ENCODE results near the gene KIF2A. TPM values are rescaled to one million over a fixed set of nuclear protein-coding genes. Genes with fewer than 3 reads are reported as not detected.

Gene KIF2A
- total and polyA plus RNA-seq, 2 of the 8 experiments (the other 6 are each of a cell fraction or from before 2014, with no cell fraction given): 18.4 to 97.1 TPM

- Histone ChIP-seq H3K56ac (replicated peaks; ENCODE audit: insufficient read length, low read depth, low read length) (no peak overlapping the region), H4K91ac (replicated peaks; ENCODE audit: insufficient read length, low read length) (no peak overlapping the region), H4K8ac (ENCODE audit: extremely low read depth, insufficient read depth, low read length) (no peak overlapping the region), H3K9ac (replicated peaks in 1 of 4; ENCODE audit: extremely low read depth in 1 of 4, low read depth in 3 of 4, low read length in 3 of 4) (no peak overlapping the region), H2BK5ac (ENCODE audit: low read depth, low read length) (no peak overlapping the region), H2AFZ (ENCODE audit: low read length) (no peak overlapping the region), H2BK20ac (ENCODE audit: low read length) (no peak overlapping the region), H3K36me3 (ENCODE audit: control insufficient read depth in 2 of 4, insufficient read depth in 4 of 4, low read length in 3 of 4) (no peaks in the 10 kb centered on the region), H2AK5ac (ENCODE audit: low read depth, low read length) (no peak overlapping the region), H3K4me3 (ENCODE audit: extremely low read depth in 1 of 4, insufficient read depth in 2 of 4, low read depth in 3 of 4, low read length in 4 of 4) (no peak overlapping the region), H3K4ac (replicated peaks; ENCODE audit: insufficient read length, low read depth, low read length) (no peak overlapping the region), H2BK120ac (replicated peaks; ENCODE audit: low read depth, low read length) (no peak overlapping the region), H2BK15ac (ENCODE audit: low read length) (no peak overlapping the region), H3K27me3 (replicated peaks in 1 of 4; ENCODE audit: control insufficient read depth in 3 of 4, extremely low read depth in 1 of 4, insufficient read depth in 3 of 4, low read length in 3 of 4) (no peaks in the 10 kb centered on the region), H3K14ac (ENCODE audit: insufficient read length) (no peak overlapping the region), H3K18ac (ENCODE audit: extremely low read depth, low read length) (no peak overlapping the region), H3K9me3 (ENCODE audit: insufficient read depth in 2 of 2, low read depth in 1 of 2, low read length in 1 of 2) (no peaks in the 10 kb centered on the region), H2BK12ac (ENCODE audit: low read depth, low read length) (no peak overlapping the region), H3K4me1 (replicated peaks in 1 of 4; ENCODE audit: control insufficient read depth in 3 of 4, insufficient read depth in 4 of 4, low read length in 3 of 4) (no peaks in the 10 kb centered on the region), H4K5ac (ENCODE audit: insufficient read length, low read depth, low read length) (no peak overlapping the region), H3K27ac (ENCODE audit: low read depth, low read length) (no peak overlapping the region), H3K4me2 (ENCODE audit: insufficient read depth in 1 of 2, low read depth in 2 of 2, low read length in 2 of 2) (no peak overlapping the region), H4K20me1 (replicated peaks in 1 of 2; ENCODE audit: control insufficient read depth in 1 of 2, insufficient read depth in 2 of 2, low read length in 2 of 2) (no peaks in the 10 kb centered on the region), H3K79me1 (ENCODE audit: low read depth, low read length) (no peaks in the 10 kb centered on the region), H3K23ac (ENCODE audit: insufficient read length) (no peak overlapping the region), H3K23me2 (ENCODE audit: low read depth, low read length) (peaks cover 2% of the 10 kb centered on the region; the same call in 1 of the 2 replicates), H3K79me2 (ENCODE audit: control insufficient read depth in 1 of 2, insufficient read depth in 2 of 2, low read length in 2 of 2) (no peaks in the 10 kb centered on the region)
- POLR2A ChIA-PET (ENCODE audit: partially characterized antibody): no interaction called here
- FAIRE-seq (no peak), DNase-seq (ENCODE audit: low read depth in 1 of 2, low spot score in 2 of 2) (no peak)
- CTCF ChIA-PET (ENCODE audit: partially characterized antibody): interaction anchor here (1.3 kb wide), 1 partner anchor 10 kb away, joined by 4 read pairs; no protein-coding TSS in a partner anchor
- TF ChIP-seq ZNF274 (IDR thresholded peaks at IDR 0.05; ENCODE audit: borderline replicate concordance, extremely low read depth, low read length) (no peak), ATF3 (IDR thresholded peaks at IDR 0.05; ENCODE audit: insufficient read depth, low read depth, low read length) (no peak), EGR1 (IDR thresholded peaks at IDR 0.05; ENCODE audit: borderline replicate concordance, low read depth, low read length) (no peak), BCL11A (IDR thresholded peaks at IDR 0.05; ENCODE audit: low read depth in 2 of 2, low read length in 2 of 2) (no peak), SRF (IDR thresholded peaks at IDR 0.05; ENCODE audit: low read depth, low read length) (no peak), POLR2AphosphoS5 (IDR thresholded peaks at IDR 0.05; ENCODE audit: low read depth, low read length) (no peak), GTF2F1 (IDR thresholded peaks at IDR 0.05; ENCODE audit: borderline replicate concordance, low read depth, low read length) (no peak), SUZ12 (IDR thresholded peaks at IDR 0.05; ENCODE audit: low read length) (no peak), KDM5A (IDR thresholded peaks at IDR 0.05; ENCODE audit: low read length) (no peak)
- TF ChIP-seq, protein P1, sequence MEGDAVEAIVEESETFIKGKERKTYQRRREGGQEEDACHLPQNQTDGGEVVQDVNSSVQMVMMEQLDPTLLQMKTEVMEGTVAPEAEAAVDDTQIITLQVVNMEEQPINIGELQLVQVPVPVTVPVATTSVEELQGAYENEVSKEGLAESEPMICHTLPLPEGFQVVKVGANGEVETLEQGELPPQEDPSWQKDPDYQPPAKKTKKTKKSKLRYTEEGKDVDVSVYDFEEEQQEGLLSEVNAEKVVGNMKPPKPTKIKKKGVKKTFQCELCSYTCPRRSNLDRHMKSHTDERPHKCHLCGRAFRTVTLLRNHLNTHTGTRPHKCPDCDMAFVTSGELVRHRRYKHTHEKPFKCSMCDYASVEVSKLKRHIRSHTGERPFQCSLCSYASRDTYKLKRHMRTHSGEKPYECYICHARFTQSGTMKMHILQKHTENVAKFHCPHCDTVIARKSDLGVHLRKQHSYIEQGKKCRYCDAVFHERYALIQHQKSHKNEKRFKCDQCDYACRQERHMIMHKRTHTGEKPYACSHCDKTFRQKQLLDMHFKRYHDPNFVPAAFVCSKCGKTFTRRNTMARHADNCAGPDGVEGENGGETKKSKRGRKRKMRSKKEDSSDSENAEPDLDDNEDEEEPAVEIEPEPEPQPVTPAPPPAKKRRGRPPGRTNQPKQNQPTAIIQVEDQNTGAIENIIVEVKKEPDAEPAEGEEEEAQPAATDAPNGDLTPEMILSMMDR (IDR thresholded peaks at IDR 0.05; ENCODE audit: control extremely low read depth in 1 of 3, insufficient read depth in 1 of 3, low read depth in 1 of 3, low read length in 3 of 3): no peak
- TF ChIP-seq, protein P2, sequence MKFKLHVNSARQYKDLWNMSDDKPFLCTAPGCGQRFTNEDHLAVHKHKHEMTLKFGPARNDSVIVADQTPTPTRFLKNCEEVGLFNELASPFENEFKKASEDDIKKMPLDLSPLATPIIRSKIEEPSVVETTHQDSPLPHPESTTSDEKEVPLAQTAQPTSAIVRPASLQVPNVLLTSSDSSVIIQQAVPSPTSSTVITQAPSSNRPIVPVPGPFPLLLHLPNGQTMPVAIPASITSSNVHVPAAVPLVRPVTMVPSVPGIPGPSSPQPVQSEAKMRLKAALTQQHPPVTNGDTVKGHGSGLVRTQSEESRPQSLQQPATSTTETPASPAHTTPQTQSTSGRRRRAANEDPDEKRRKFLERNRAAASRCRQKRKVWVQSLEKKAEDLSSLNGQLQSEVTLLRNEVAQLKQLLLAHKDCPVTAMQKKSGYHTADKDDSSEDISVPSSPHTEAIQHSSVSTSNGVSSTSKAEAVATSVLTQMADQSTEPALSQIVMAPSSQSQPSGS (IDR thresholded peaks at IDR 0.05; ENCODE audit: low read length): no peak
Observed at GRCh38 chr5:62263401-62263800, 42.6 kb upstream of the KIF2A start.

All from H1 (cell line).